ENCODE measurements around the gene AHNAK. TPM values are rescaled to one million over a fixed set of nuclear protein-coding genes. Genes with fewer than 3 reads are reported as not detected.

Gene AHNAK
- total RNA-seq, 4 donors from 2014 or later: 1,348 to 2,181 (median 1,745) TPM

DNA sequence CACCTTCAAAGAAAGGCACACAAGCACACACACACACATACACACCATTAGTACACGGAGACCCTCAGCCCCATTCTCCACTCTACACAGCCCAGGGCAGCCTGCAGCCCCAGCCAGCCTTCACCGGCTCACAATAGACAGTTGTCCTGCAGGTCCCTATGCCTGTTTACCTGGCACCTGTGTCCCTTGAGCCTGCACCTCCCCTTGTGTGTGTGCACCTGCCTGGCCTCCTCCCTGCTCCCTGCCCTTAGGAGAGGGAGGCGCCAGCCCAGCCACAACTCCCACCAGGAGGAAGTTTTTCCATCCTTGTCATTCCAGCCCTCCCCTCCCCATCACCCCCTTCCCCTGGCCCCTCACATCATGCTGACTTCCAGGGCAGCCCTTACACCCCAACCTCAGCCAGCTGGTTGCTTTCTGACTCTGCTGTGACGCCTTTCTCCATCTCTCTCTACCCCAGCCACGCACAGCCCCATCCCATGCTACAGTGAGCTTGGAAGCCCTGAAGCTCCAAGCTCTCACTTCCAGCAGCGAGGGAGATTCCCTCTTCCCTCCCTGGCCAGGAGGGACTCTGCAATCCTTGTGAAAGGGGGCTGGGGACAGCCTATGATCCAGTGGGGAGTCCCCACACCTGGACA, 4.4 kb downstream of the AHNAK start:
- Histone ChIP-seq H3K36me3 (peaks cover 0 to 8% of the 10 kb centered on the region in 2 donors), H3K4me1 (peaks cover 0 to 74% (median 51%) of the 10 kb centered on the region in 3 donors), H3K4me3 (peak overlapping the region; percentile 81 to 85), H3K9me3 (no peaks in the 10 kb centered on the region), H3K27me3 (no peaks in the 10 kb centered on the region), H3K27ac (peak overlapping the region; percentile 94 to 100 (median 96))
- ATAC-seq: no peak
- no peak for TF ChIP-seq POLR2A (IDR thresholded peaks at IDR 0.05)
- TF ChIP-seq POLR2AphosphoS5 (IDR thresholded peaks at IDR 0.05): no peak
- TF ChIP-seq CTCF (IDR thresholded peaks at IDR 0.05): no peak
- no peak for TF ChIP-seq EP300 (IDR thresholded peaks at IDR 0.05)
- WGBS, 2 donors (ENCODE audit: low coverage in 1 of 2): 0 to 31% methylated on average over 2 of the region's 6 CpGs

- Histone ChIP-seq H3K4me3 (peak overlapping the region; percentile 5 to 85), H3K36me3 (peaks cover 0 to 14% of the 10 kb centered on the region in 2 donors), H3K27ac (peak overlapping the region; percentile 94 to 100 (median 96)), H3K9me3 (no peaks in the 10 kb centered on the region), H3K27me3 (no peaks in the 10 kb centered on the region), H3K4me1 (peaks cover 0 to 85% (median 62%) of the 10 kb centered on the region in 3 donors)
- TF ChIP-seq POLR2AphosphoS5 (IDR thresholded peaks at IDR 0.05): peak; percentile 37
- no peak for TF ChIP-seq CTCF (IDR thresholded peaks at IDR 0.05)
- WGBS, 2 donors (ENCODE audit: low coverage in 1 of 2): 0 to 5% methylated on average over 1 to 2 of the region's 16 CpGs
- no peak for ATAC-seq
Observed at GRCh38 chr11:62540804-62541701, 5.6 kb downstream of the AHNAK start.

DNA sequence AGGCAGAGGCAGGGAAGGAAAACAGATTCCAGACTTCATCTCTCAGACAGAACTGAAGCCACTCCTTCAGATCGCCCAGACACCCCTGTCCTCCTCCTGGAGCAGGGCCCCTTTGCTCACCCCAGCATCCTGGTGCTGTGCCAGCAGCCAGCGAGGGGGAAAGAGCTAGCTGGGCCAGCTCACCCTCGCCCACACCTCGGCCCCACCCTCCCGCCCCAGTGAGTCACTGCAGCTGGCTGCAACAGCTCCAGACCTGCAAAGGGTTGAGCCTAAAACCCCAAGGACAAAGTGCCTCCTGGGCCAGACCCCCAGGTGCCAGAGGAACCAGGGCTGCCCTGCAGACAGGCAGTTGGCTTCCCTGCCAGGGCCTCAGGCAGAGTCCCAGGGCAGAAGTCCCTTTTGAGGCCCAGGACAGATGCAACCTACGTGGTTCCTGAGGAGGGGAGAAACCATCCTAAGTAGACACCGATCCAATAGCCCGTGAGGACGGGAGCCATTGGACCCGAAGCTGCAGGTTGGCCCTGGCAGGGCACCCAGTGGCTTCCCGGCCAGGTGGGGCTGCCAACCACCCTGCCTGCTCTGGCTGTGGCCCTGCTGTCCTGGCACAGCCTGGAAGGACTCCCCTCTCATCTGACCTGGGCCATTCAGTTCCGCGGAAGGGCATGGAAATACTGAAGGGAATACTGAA, 7.2 kb downstream of the AHNAK start:
- TF ChIP-seq POLR2A (IDR thresholded peaks at IDR 0.05): no peak
- TF ChIP-seq EP300 (IDR thresholded peaks at IDR 0.05): no peak
- TF ChIP-seq POLR2AphosphoS5 (IDR thresholded peaks at IDR 0.05): peak; percentile 60
- no peak for TF ChIP-seq CTCF (IDR thresholded peaks at IDR 0.05)
- peaks cover 0 to 99% (median 66%) of the 10 kb centered on the region in 3 donors for H3K4me1 ChIP-seq
- peak overlapping the region; percentile 1 to 85 for H3K4me3 ChIP-seq
- peak overlapping the region in 3 of 4 donors; percentile 94 to 100 (median 99) for H3K27ac ChIP-seq
- peaks cover 0 to 31% of the 10 kb centered on the region in 2 donors for H3K36me3 ChIP-seq
- 0% methylated on average over 1 to 5 of the region's 13 CpGs for WGBS, 2 donors (ENCODE audit: low coverage in 1 of 2)
- peak; percentile 41 for ATAC-seq
- no peaks in the 10 kb centered on the region for H3K9me3 ChIP-seq
- H3K27me3 ChIP-seq: no peaks in the 10 kb centered on the region

DNA sequence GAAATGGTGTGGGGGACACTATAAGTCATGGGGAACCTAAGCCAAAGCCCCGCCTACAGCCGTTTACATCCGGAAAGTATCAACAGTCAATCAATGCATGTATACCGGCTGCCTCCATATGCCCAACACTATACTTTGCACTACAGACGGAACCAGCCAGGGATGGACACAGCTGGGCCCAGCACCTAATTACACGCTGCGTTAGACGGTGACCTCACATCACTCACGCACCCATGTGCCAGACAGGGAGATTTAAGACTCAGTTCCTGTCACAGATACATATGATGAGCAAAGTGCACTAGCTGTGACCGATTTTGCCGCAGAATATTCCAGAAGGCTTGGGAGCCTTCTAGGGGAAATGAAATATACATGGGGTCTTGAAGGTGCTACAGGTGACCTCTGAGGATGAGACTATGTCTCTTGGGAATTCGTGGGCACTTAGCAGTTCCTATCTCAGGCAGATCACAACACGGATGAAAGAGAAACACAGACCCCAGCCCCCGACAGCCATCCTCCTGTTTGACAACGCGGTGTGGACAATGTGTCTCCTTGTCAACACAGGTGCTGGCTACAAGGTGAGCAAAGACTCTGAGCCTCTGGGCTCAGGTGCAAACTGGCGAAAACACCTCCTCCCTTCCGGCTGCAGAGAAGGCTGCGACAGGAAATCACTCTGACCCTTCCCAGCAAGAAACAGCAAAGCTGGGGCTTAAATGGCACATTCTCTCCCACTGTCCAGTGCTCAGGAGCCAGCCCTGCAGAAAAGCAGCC, 8.0 kb downstream of the AHNAK start:
- TF ChIP-seq CTCF (IDR thresholded peaks at IDR 0.05): no peak
- TF ChIP-seq POLR2AphosphoS5 (IDR thresholded peaks at IDR 0.05): no peak
- no peak for TF ChIP-seq POLR2A (IDR thresholded peaks at IDR 0.05)
- no peak for TF ChIP-seq EP300 (IDR thresholded peaks at IDR 0.05)
- no peak for ATAC-seq
- peak overlapping the region in 1 of 2 donors; percentile 85 for H3K4me3 ChIP-seq

More for the DNA sequence above, 8.0 kb downstream of the AHNAK start:
- WGBS, 2 donors (ENCODE audit: low coverage in 1 of 2): 24 to 29% methylated on average over 6 to 12 of the region's 19 CpGs
- Histone ChIP-seq H3K27me3 (no peaks in the 10 kb centered on the region), H3K9me3 (no peaks in the 10 kb centered on the region), H3K4me1 (peaks cover 0 to 99% (median 66%) of the 10 kb centered on the region in 3 donors), H3K36me3 (peaks cover 0 to 38% of the 10 kb centered on the region in 2 donors), H3K27ac (peak overlapping the region in 3 of 4 donors; percentile 94 to 100 (median 99))

Measured in gastroesophageal sphincter (tissue), 4 donors.